Activated CD4-positive, alpha-beta T cell treated with anti-CD3 and anti-CD28 coated beads, Interleukin-2, amount 10 ng/mL, durations not matched to agents 24 days and 14 days (primary cell): ENCODE results near the gene SP100. TPM values are rescaled to one million over a fixed set of nuclear protein-coding genes. Genes with fewer than 3 reads are reported as not detected.
"Not testable (repeated sequence)": the region's sequence is repeated elsewhere in the genome, so short reads cannot be mapped to it uniquely, and the experiment has no call there.

Source experiments
- DNase-seq: peaks from one replicate; pipeline ENCODE4 v3.0.0; 2022
- H3K27ac Mint-ChIP-seq: one replicate; pipeline ENCODE4 v1.8.0; 2022; ENCODE audit warnings: mild to moderate bottlenecking, mixed read lengths
- H3K27me3 Mint-ChIP-seq: one replicate; pipeline ENCODE4 v1.8.0; 2022; ENCODE audit warnings: mixed read lengths
- H3K36me3 Mint-ChIP-seq: one replicate; pipeline ENCODE4 v1.8.0; 2022; ENCODE audit warnings: low read depth, mild to moderate bottlenecking, mixed read lengths
- H3K4me1 Mint-ChIP-seq: one replicate; pipeline ENCODE4 v1.8.0; 2021; ENCODE audit warnings: mixed read lengths
- H3K4me3 Mint-ChIP-seq: one replicate; pipeline ENCODE4 v1.8.0; 2022; ENCODE audit warnings: mild to moderate bottlenecking, moderate library complexity, mixed read lengths
- H3K9me3 Mint-ChIP-seq: one replicate; pipeline ENCODE4 v1.8.0; 2021; ENCODE audit warnings: mixed read lengths
- intact Hi-C: fragments of 100-400 bp; cut with micrococcal nuclease; formaldehyde crosslinking; loops from one replicate; pipeline ENCODE4 v1.15.1; 2023
- total RNA-seq: library from RNA; stranded (reverse); gene quantifications from 2 replicates; pipeline ENCODE4 v1.2.3, GENCODE V29; 2022

The SP100 gene
- total RNA-seq, 1 donor from 2014 or later, result 165 TPM

- Mint-ChIP-seq H3K9me3 (peaks cover 11% of the 10 kb centered on the region), H3K27me3 (no peaks in the 10 kb centered on the region), H3K36me3 (peaks cover 78% of the 10 kb centered on the region), H3K4me3 (peak overlapping the region; percentile 47), H3K27ac (peak overlapping the region; percentile 71), H3K4me1 (peaks cover 58% of the 10 kb centered on the region)
- no peak for DNase-seq
- intact Hi-C loops, result no loop called here
Measured at GRCh38 chr2:230430957-230431910, 15.2 kb downstream of the SP100 start.

DNA sequence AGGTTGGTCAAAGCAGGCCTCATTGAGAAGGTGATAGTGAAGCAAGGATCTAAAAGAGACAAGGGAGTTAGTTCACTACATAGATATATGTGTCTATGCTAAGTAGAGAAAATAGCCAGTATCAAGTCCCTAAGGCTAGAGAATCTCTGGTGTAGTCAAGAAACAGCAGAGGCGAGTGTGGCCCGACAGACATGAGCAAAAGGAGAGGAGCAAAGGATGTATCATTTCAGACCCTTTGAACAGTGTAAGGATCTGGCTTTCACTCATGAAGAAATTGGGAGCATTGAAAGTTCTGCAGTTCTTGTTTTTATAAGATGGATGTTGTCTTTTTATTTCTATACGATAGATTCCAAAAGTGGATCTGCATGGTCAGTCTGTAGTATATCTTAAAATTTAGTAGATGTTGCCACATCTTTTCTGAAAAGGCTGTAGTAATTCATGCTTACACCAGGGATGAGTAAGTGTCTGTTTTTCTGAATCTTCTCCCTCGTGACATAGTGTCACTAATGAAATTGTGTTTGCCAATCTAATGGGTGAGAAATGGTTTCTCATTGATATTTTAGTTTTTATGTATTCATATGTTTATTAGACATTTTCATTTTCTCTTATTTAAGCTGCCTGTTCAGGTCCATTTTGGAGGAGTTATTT is 18.8 kb downstream of the SP100 start:
- no peak overlapping the region for H3K4me3 Mint-ChIP-seq
- H3K27ac Mint-ChIP-seq, result peak overlapping the region; percentile 5
- H3K9me3 Mint-ChIP-seq, result peaks cover 10% of the 10 kb centered on the region
- no peaks in the 10 kb centered on the region for H3K27me3 Mint-ChIP-seq
- DNase-seq, result no peak
- H3K4me1 Mint-ChIP-seq, result peaks cover 53% of the 10 kb centered on the region
- peaks cover 78% of the 10 kb centered on the region for H3K36me3 Mint-ChIP-seq
- intact Hi-C loops, result no loop called here

- Mint-ChIP-seq H3K27me3 (no peaks in the 10 kb centered on the region), H3K27ac (no peak overlapping the region), H3K4me3 (no peak overlapping the region), H3K4me1 (peaks cover 49% of the 10 kb centered on the region), H3K36me3 (peaks cover 75% of the 10 kb centered on the region), H3K9me3 (peaks cover 10% of the 10 kb centered on the region)
- intact Hi-C loops, result no loop called here
- DNase-seq, result no peak
Measured at GRCh38 chr2:230435431-230435830, 19.4 kb downstream of the SP100 start.

DNA sequence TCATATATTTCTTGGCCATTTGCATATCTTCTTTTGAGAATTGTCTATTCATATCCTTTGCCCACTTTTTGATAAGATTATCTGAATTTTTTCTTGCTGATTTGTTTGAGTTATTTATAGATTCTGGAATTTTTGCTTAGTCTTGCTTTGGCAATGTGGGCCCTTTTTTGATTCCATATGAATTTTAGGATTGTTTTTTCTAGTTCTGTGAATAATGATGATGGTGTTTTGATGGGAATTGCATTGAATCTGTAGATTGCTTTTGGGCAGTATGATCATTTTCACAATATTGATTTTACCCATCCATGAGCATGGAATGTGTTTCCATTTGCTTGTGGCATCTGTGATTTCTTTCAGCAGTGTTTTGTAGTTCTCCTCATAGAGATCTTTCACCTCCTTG is 23.1 kb downstream of the SP100 start:
- peak overlapping the region; percentile 35 for H3K4me3 Mint-ChIP-seq
- intact Hi-C loops, result loop anchor here (1.0 kb wide), 1 partner anchor 8 kb away; no protein-coding TSS in a partner anchor
- not testable (repeated sequence) for H3K27me3 Mint-ChIP-seq, H3K9me3 Mint-ChIP-seq, DNase-seq
- H3K36me3 Mint-ChIP-seq, result peaks cover 73% of the 10 kb centered on the region
- H3K4me1 Mint-ChIP-seq, result peaks cover 49% of the 10 kb centered on the region
- H3K27ac Mint-ChIP-seq, result peak overlapping the region; percentile 92

DNA sequence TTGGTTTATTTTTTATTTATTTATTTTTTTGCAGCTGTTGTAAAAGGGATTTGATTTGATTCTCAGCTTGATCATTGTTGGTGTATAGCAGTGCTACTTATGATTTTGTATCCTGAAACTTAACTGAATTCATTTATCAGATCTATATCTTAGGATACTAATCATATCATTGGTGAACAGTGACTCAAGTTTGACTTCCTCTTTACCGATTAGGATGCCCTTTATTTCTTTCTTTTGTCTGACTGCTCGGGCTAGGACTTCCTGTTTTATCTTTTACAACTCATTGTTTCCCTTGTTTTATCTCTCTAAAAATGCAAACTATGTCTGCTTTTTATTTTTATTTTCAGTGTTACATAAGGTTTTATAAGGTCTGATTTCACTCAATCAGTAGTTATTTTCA is 23.6 kb downstream of the SP100 start:
- Mint-ChIP-seq H3K9me3 (peaks cover 4% of the 10 kb centered on the region), H3K4me1 (peaks cover 47% of the 10 kb centered on the region), H3K4me3 (peak overlapping the region; percentile 76), H3K36me3 (peaks cover 74% of the 10 kb centered on the region), H3K27ac (peak overlapping the region; percentile 92), H3K27me3 (no peaks in the 10 kb centered on the region)
- intact Hi-C loops, result loop anchor here (1.0 kb wide), 1 partner anchor 8 kb away; no protein-coding TSS in a partner anchor
- DNase-seq, result no peak

DNA sequence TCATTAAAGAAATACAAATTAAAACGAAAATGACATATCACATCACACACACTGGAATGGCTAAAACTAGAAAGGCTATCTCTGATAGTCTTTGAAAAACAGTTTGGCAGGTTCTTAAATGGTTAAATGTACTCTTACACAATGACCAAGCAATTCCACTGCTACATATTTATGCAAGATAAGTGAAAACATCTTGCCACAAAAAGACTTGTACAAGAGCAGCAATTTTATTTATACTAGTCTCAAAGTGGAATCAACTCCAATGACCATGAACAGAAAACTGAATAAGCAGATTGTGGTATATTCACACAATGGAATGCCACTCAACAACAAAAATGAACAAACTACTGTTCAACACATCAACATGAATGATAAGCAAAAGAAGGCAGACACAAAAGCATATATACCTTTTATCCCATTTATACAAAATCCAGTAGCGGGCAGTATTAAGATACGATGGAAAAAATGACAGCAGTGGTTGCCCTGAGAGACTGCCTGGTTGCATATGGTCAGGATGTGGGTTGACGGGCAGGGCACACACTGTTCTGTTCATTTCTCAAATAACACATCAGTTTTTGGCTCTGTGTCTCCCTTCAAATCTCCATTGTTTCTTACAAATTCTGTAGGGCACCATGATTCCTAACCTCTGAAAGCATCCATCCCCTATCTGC is 25.4 kb downstream of the SP100 start:
- peaks cover 68% of the 10 kb centered on the region for H3K36me3 Mint-ChIP-seq
- peak; percentile 82 for DNase-seq
- peaks cover 2% of the 10 kb centered on the region for H3K9me3 Mint-ChIP-seq
- H3K4me3 Mint-ChIP-seq, result peak overlapping the region; percentile 50
- no peaks in the 10 kb centered on the region for H3K27me3 Mint-ChIP-seq
- H3K27ac Mint-ChIP-seq, result peak overlapping the region; percentile 90
- intact Hi-C loops, result loop anchor here (5.0 to 10.0 kb wide), 2 partner anchors 214 to 353 kb away; partner anchors contain the start of gene SP140
- H3K4me1 Mint-ChIP-seq, result peaks cover 42% of the 10 kb centered on the region

GRCh38 chr2:230443541-230443940 is 27.5 kb downstream of the SP100 start:
- DNase-seq, result peak; percentile 53
- Mint-ChIP-seq H3K27ac (peak overlapping the region; percentile 60), H3K27me3 (no peaks in the 10 kb centered on the region), H3K9me3 (peaks cover 3% of the 10 kb centered on the region), H3K4me3 (no peak overlapping the region), H3K4me1 (peaks cover 64% of the 10 kb centered on the region), H3K36me3 (peaks cover 74% of the 10 kb centered on the region)
- intact Hi-C loops, result loop anchor here (5.0 to 10.0 kb wide), 2 partner anchors 216 to 351 kb away; partner anchors contain the start of gene SP140

- intact Hi-C loops, result loop anchor here (5.0 to 10.0 kb wide), 3 partner anchors 157 to 350 kb away; partner anchors contain the start of gene SP140
- peaks cover 71% of the 10 kb centered on the region for H3K36me3 Mint-ChIP-seq
Measured at GRCh38 chr2:230444832-230445231, 28.8 kb downstream of the SP100 start.

GRCh38 chr2:230447036-230447435 is 31.0 kb downstream of the SP100 start:
- Mint-ChIP-seq H3K4me1 (peaks cover 58% of the 10 kb centered on the region), H3K27ac (peak overlapping the region; percentile 87), H3K27me3 (no peaks in the 10 kb centered on the region), H3K9me3 (peaks cover 7% of the 10 kb centered on the region), H3K36me3 (peaks cover 79% of the 10 kb centered on the region), H3K4me3 (peak overlapping the region; percentile 11)
- intact Hi-C loops, result loop anchor here (1.0 to 10.0 kb wide), 5 partner anchors 8 to 348 kb away; no protein-coding TSS in a partner anchor
- no peak for DNase-seq

More at GRCh38 chr2:230444832-230445231, 28.8 kb downstream of the SP100 start:
- DNase-seq, result no peak
- Mint-ChIP-seq H3K27me3 (no peaks in the 10 kb centered on the region), H3K9me3 (peaks cover 3% of the 10 kb centered on the region), H3K4me1 (peaks cover 59% of the 10 kb centered on the region), H3K27ac (peak overlapping the region; percentile 27), H3K4me3 (no peak overlapping the region)

- Mint-ChIP-seq H3K27ac (peak overlapping the region; percentile 87), H3K27me3 (no peaks in the 10 kb centered on the region), H3K9me3 (peaks cover 7% of the 10 kb centered on the region), H3K4me3 (peak overlapping the region; percentile 59), H3K4me1 (peaks cover 55% of the 10 kb centered on the region), H3K36me3 (peaks cover 80% of the 10 kb centered on the region)
- intact Hi-C loops, result loop anchor here (1.0 to 10.0 kb wide), 7 partner anchors 8 to 347 kb away; no protein-coding TSS in a partner anchor
- DNase-seq, result peak; percentile 82
Measured at GRCh38 chr2:230447455-230448451, 31.8 kb downstream of the SP100 start.

GRCh38 chr2:230449901-230450467 is 34.0 kb downstream of the SP100 start:
- Mint-ChIP-seq H3K4me1 (peaks cover 64% of the 10 kb centered on the region), H3K27ac (peak overlapping the region; percentile 68), H3K4me3 (no peak overlapping the region)

GRCh38 chr2:230453006-230453405 is 37.0 kb downstream of the SP100 start:
- intact Hi-C loops, result no loop called here

More at GRCh38 chr2:230449901-230450467, 34.0 kb downstream of the SP100 start:
- DNase-seq, result no peak
- Mint-ChIP-seq H3K36me3 (peaks cover 86% of the 10 kb centered on the region), H3K9me3 (peaks cover 13% of the 10 kb centered on the region), H3K27me3 (no peaks in the 10 kb centered on the region)
- intact Hi-C loops, result loop anchor here (2.0 to 10.0 kb wide), 3 partner anchors 133 to 345 kb away; no protein-coding TSS in a partner anchor

More at GRCh38 chr2:230453006-230453405, 37.0 kb downstream of the SP100 start:
- no peak overlapping the region for H3K27ac Mint-ChIP-seq
- no peak overlapping the region for H3K4me3 Mint-ChIP-seq
- peaks cover 92% of the 10 kb centered on the region for H3K36me3 Mint-ChIP-seq
- H3K27me3 Mint-ChIP-seq, result no peaks in the 10 kb centered on the region
- peaks cover 67% of the 10 kb centered on the region for H3K4me1 Mint-ChIP-seq
- H3K9me3 Mint-ChIP-seq, result peaks cover 20% of the 10 kb centered on the region
- DNase-seq, result no peak
